Endothelial cell of umbilical vein (primary cell): ENCODE data around the gene ABCC4.
"Not testable (repeated sequence)": the region's sequence is repeated elsewhere in the genome, so short reads cannot be mapped to it uniquely, and the experiment has no call there.

Experiments used
- EZH2 ChIP-seq: IDR thresholded peaks from 2 replicates; pipeline ENCODE4 v1.6.1; 2012; ENCODE audit warnings: borderline replicate concordance, low read depth, mild to moderate bottlenecking, moderate library complexity, low read length, inconsistent platforms; ENCODE audit not compliant: severe bottlenecking
- FOS ChIP-seq: IDR thresholded peaks from 2 replicates; pipeline ENCODE4 v1.6.1; 2011; ENCODE audit warnings: mild to moderate bottlenecking, low read length, moderate library complexity, borderline replicate concordance; ENCODE audit not compliant: insufficient read depth
- JUN ChIP-seq: IDR thresholded peaks from 2 replicates; pipeline ENCODE4 v1.6.1; 2011; ENCODE audit warnings: borderline replicate concordance, low read depth; ENCODE audit not compliant: insufficient read length, insufficient read depth
- MYC ChIP-seq: IDR thresholded peaks from one replicate; pipeline ENCODE4 v1.6.1; 2011; ENCODE audit warnings: mild to moderate bottlenecking, low read depth, low read length
- POLR2A ChIP-seq: IDR thresholded peaks from 2 replicates; pipeline ENCODE4 v1.6.1; 2012; ENCODE audit warnings: low read depth, mild to moderate bottlenecking, control low read depth, low read length
- POLR2AphosphoS5 ChIP-seq: IDR thresholded peaks from 2 replicates; pipeline ENCODE4 v1.6.1; 2012; ENCODE audit warnings: low read depth, mild to moderate bottlenecking, control low read depth, low read length, moderate library complexity; ENCODE audit not compliant: insufficient read depth
- TF ChIP-seq, protein P1 (sequence below), 2 donors: IDR thresholded peaks; 1 replicate in 1 of 2; 2 replicates in 1 of 2; pipeline ENCODE4 v1.5.1; 2011; ENCODE audit warnings: low read length in 2 of 2, mild to moderate bottlenecking in 2 of 2, moderate library complexity in 2 of 2, control low read depth in 1 of 2, inconsistent platforms in 1 of 2, low read depth in 1 of 2; ENCODE audit not compliant: insufficient read depth in 1 of 2; ENCODE audit errors: extremely low read depth in 1 of 2
- TF ChIP-seq, protein P2 (sequence below): IDR thresholded peaks from 2 replicates; pipeline ENCODE4 v1.6.1; 2011; ENCODE audit not compliant: insufficient read depth, insufficient read length

DNA sequence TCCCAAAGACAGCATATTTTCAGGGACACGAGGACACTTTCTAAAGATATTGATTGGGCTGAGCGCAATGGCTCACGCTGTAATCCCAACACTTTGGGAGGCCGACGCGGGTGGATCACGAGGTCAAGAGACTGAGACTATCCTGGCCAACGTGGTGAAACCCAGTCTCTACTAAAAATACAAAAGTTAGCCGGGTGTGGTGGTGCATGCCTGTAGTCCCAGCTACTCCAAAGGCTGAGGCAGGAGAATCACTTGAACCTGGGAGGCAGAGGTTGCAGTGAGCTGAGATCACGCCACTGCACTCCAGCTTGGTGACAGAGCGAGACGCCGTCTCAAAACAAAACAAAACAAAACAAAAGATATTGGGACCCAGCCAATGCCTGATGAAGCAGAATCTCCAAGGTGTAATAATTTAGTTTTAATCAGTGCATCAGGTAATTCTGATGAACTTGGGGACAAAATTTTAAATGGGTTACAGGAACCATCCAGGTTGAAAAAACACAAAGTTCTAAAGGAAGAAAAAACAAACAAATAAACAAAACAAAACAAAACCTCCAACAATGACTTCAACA lies 100.8 kb downstream of the ABCC4 start:
- TF ChIP-seq, protein P1, sequence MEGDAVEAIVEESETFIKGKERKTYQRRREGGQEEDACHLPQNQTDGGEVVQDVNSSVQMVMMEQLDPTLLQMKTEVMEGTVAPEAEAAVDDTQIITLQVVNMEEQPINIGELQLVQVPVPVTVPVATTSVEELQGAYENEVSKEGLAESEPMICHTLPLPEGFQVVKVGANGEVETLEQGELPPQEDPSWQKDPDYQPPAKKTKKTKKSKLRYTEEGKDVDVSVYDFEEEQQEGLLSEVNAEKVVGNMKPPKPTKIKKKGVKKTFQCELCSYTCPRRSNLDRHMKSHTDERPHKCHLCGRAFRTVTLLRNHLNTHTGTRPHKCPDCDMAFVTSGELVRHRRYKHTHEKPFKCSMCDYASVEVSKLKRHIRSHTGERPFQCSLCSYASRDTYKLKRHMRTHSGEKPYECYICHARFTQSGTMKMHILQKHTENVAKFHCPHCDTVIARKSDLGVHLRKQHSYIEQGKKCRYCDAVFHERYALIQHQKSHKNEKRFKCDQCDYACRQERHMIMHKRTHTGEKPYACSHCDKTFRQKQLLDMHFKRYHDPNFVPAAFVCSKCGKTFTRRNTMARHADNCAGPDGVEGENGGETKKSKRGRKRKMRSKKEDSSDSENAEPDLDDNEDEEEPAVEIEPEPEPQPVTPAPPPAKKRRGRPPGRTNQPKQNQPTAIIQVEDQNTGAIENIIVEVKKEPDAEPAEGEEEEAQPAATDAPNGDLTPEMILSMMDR (IDR thresholded peaks at IDR 0.05; ENCODE audit: extremely low read depth in 1 of 2, insufficient read depth in 1 of 2, low read depth in 1 of 2, low read length in 2 of 2): not testable (repeated sequence)
- TF ChIP-seq POLR2AphosphoS5, EZH2, POLR2A, MYC, JUN, FOS: not testable (repeated sequence)
- TF ChIP-seq, protein P2, sequence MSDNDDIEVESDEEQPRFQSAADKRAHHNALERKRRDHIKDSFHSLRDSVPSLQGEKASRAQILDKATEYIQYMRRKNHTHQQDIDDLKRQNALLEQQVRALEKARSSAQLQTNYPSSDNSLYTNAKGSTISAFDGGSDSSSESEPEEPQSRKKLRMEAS: not testable (repeated sequence)
